GM20431 (cell line): ENCODE results near the gene ZNF837.
"Not testable (repeated sequence)": the region's sequence is repeated elsewhere in the genome, so short reads cannot be mapped to it uniquely, and the experiment has no call there.

ENCODE experiments used
- in situ Hi-C: fragments of 300-500 bp; cut with MseI, MboI; formaldehyde crosslinking; loops from one replicate; pipeline ENCODE4 v1.15.0; 2020; ENCODE audit warnings: low sequenced_read_pairs; ENCODE audit not compliant: unreplicated experiment

Gene ZNF837

GRCh38 chr19:58396691-58397532 is 16.1 kb upstream of the ZNF837 start:
- in situ Hi-C loops = no loop called here

- in situ Hi-C loops = no loop called here
Observed at GRCh38 chr19:58395979-58396627, 15.3 kb upstream of the ZNF837 start.

- in situ Hi-C loops = no loop called here
Observed at GRCh38 chr19:58395220-58395978, 14.6 kb upstream of the ZNF837 start, which contains the start of gene RNF225. Gene RNF225, plus strand, starts transcription at chr19:58395656. Its CDS starts 434 bp downstream, at chr19:58396090.

GRCh38 chr19:58394821-58395219 is 14.0 kb upstream of the ZNF837 start:
- in situ Hi-C loops = no loop called here

GRCh38 chr19:58393725-58394033 is 12.8 kb upstream of the ZNF837 start:
- in situ Hi-C loops = no loop called here

GRCh38 chr19:58392945-58393724 is 12.3 kb upstream of the ZNF837 start:
- in situ Hi-C loops = no loop called here

- in situ Hi-C loops = no loop called here
Observed at GRCh38 chr19:58388175-58388526, 7.3 kb upstream of the ZNF837 start.

GRCh38 chr19:58387338-58388174 is 6.7 kb upstream of the ZNF837 start:
- in situ Hi-C loops = no loop called here

GRCh38 chr19:58386576-58387337 is 5.9 kb upstream of the ZNF837 start, which contains the start of gene RPS5:
Gene RPS5, plus strand, starts transcription at chr19:58387269. Its CDS starts 869 bp downstream, at chr19:58388138.
- in situ Hi-C loops = no loop called here

GRCh38 chr19:58385891-58386575 is 5.2 kb upstream of the ZNF837 start:
- in situ Hi-C loops = no loop called here

GRCh38 chr19:58385313-58385890 is 4.6 kb upstream of the ZNF837 start:
- in situ Hi-C loops = no loop called here

- in situ Hi-C loops = no loop called here
Observed at GRCh38 chr19:58382997-58383603, 2.3 kb upstream of the ZNF837 start.

GRCh38 chr19:58381460-58382212 is 806 bp upstream of the ZNF837 start:
- in situ Hi-C loops = no loop called here

GRCh38 chr19:58380037-58380661 is 681 bp downstream of the ZNF837 start:
- in situ Hi-C loops = no loop called here

GRCh38 chr19:58379246-58379645 is 1.6 kb downstream of the ZNF837 start:
- in situ Hi-C loops = no loop called here

GRCh38 chr19:58376724-58377123 is 4.1 kb downstream of the ZNF837 start:
- in situ Hi-C loops = not testable (repeated sequence)
